Urinary bladder (tissue), 4 donors: Measurements from ENCODE around the gene TUT1. TPM values are rescaled to one million over a fixed set of nuclear protein-coding genes. Genes with fewer than 3 reads are reported as not detected.

Source experiments
- DNase-seq: peaks from one replicate; pipeline ENCODE4 v3.0.0-alpha.2; 2015; ENCODE audit errors: extremely low spot score
- H3K27ac ChIP-seq: one replicate; pipeline ENCODE4 v1.5.1; 2013; ENCODE audit warnings: low read depth, mild to moderate bottlenecking, moderate library complexity
- H3K36me3 ChIP-seq: one replicate; pipeline ENCODE4 v1.6.1; 2013; ENCODE audit warnings: mild to moderate bottlenecking, moderate library complexity; ENCODE audit not compliant: insufficient read depth
- H3K4me1 ChIP-seq: one replicate; pipeline ENCODE4 v1.6.1; 2013; ENCODE audit warnings: mild to moderate bottlenecking, moderate library complexity; ENCODE audit not compliant: insufficient read depth
- H3K4me3 ChIP-seq: one replicate; pipeline ENCODE4 v1.5.1; 2013; ENCODE audit warnings: low read depth, low read length
- WGBS: extraction: QIAGEN DNeasy Blood & Tissue Kit; methylation state at CpG from one replicate; pipeline ENCODE4 v1.1.7; 2013; 5-methylcytosine and 5-hydroxymethylcytosine counted together
- polyA plus RNA-seq: library from polyadenylated mRNA; stranded (reverse); fragments of 200-250 nt; gene quantifications from one replicate; pipeline ENCODE4 v1.2.3, GENCODE V29; 2013
- total RNA-seq: library from RNA; depleted of rRNA; stranded (reverse); fragments of >200 nt; gene quantifications from one replicate; pipeline ENCODE4 v1.2.3, GENCODE V29; 2014
- donor health status: healthy with polysubstance abuse.
- donor health status: healthy.

Gene TUT1
- total and polyA plus RNA-seq, 2 donors = 5.1 to 14.3 TPM

GRCh38 chr11:62611705-62612365, 20.5 kb upstream of the TUT1 start:
- WGBS = under 1% methylated on average over 34 of the region's 34 CpGs
- Histone ChIP-seq H3K4me1 (no peaks in the 10 kb centered on the region), H3K4me3 (peak overlapping the region; percentile 69), H3K27ac (peak overlapping the region; percentile 91), H3K36me3 (no peaks in the 10 kb centered on the region)
- DNase-seq = no peak

- no peaks in the 10 kb centered on the region for H3K36me3 ChIP-seq
- 69% methylated on average over 28 of the region's 28 CpGs for WGBS
- DNase-seq = no peak
- H3K4me1 ChIP-seq = no peaks in the 10 kb centered on the region
- H3K27ac ChIP-seq = no peak overlapping the region
- peak overlapping the region; percentile 69 for H3K4me3 ChIP-seq
Measured at GRCh38 chr11:62610814-62611704, 19.7 kb upstream of the TUT1 start.

GRCh38 chr11:62610403-62610802, 19.1 kb upstream of the TUT1 start:
- Histone ChIP-seq H3K4me1 (no peaks in the 10 kb centered on the region), H3K4me3 (no peak overlapping the region), H3K27ac (no peak overlapping the region), H3K36me3 (no peaks in the 10 kb centered on the region)
- WGBS = 92% methylated on average over 6 of the region's 6 CpGs
- DNase-seq = no peak

- no peaks in the 10 kb centered on the region for H3K4me1 ChIP-seq
- H3K4me3 ChIP-seq = no peak overlapping the region
- DNase-seq = no peak
- peaks cover 2% of the 10 kb centered on the region for H3K36me3 ChIP-seq
- WGBS = 93% methylated on average over 12 of the region's 12 CpGs
- H3K27ac ChIP-seq = no peak overlapping the region
Measured at GRCh38 chr11:62608776-62609175, 17.5 kb upstream of the TUT1 start.

- no peak overlapping the region for H3K4me3 ChIP-seq
- WGBS = 79% methylated on average over 4 of the region's 4 CpGs
- no peak overlapping the region for H3K27ac ChIP-seq
- peaks cover 2% of the 10 kb centered on the region for H3K36me3 ChIP-seq
- H3K4me1 ChIP-seq = no peaks in the 10 kb centered on the region
- no peak for DNase-seq
Measured at GRCh38 chr11:62607714-62608113, 16.4 kb upstream of the TUT1 start.

GRCh38 chr11:62605902-62606301, 14.6 kb upstream of the TUT1 start:
- DNase-seq = no peak
- no peak overlapping the region for H3K4me3 ChIP-seq
- peaks cover 2% of the 10 kb centered on the region for H3K36me3 ChIP-seq
- WGBS = 93% methylated on average over 15 of the region's 15 CpGs
- H3K4me1 ChIP-seq = no peaks in the 10 kb centered on the region
- no peak overlapping the region for H3K27ac ChIP-seq

- 87% methylated on average over 6 of the region's 6 CpGs for WGBS
- Histone ChIP-seq H3K4me1 (no peaks in the 10 kb centered on the region), H3K36me3 (peaks cover 2% of the 10 kb centered on the region), H3K27ac (no peak overlapping the region), H3K4me3 (no peak overlapping the region)
- DNase-seq = no peak
Measured at GRCh38 chr11:62605467-62605866, 14.1 kb upstream of the TUT1 start.

GRCh38 chr11:62604460-62605120, 13.3 kb upstream of the TUT1 start:
- Histone ChIP-seq H3K36me3 (peaks cover 2% of the 10 kb centered on the region), H3K4me3 (no peak overlapping the region), H3K4me1 (no peaks in the 10 kb centered on the region), H3K27ac (no peak overlapping the region)
- DNase-seq = no peak
- WGBS = 85% methylated on average over 13 of the region's 13 CpGs

- Histone ChIP-seq H3K36me3 (peaks cover 2% of the 10 kb centered on the region), H3K27ac (no peak overlapping the region), H3K4me3 (no peak overlapping the region), H3K4me1 (no peaks in the 10 kb centered on the region)
- WGBS = 91% methylated on average over 8 of the region's 8 CpGs
- DNase-seq = no peak
Measured at GRCh38 chr11:62603776-62604299, 12.5 kb upstream of the TUT1 start.

- H3K4me3 ChIP-seq = peak overlapping the region; percentile 89
- H3K36me3 ChIP-seq = peaks cover 2% of the 10 kb centered on the region
- H3K4me1 ChIP-seq = no peaks in the 10 kb centered on the region
- no peak overlapping the region for H3K27ac ChIP-seq
- DNase-seq = no peak
- 50% methylated on average over 13 of the region's 13 CpGs for WGBS
Measured at GRCh38 chr11:62603072-62603408, 11.7 kb upstream of the TUT1 start.

- WGBS = 7% methylated on average over 96 of the region's 96 CpGs
Measured at GRCh38 chr11:62602141-62603071, 11.1 kb upstream of the TUT1 start.

GRCh38 chr11:62601372-62602140, 10.2 kb upstream of the TUT1 start, which contains the start of gene MTA2:
Gene MTA2 (minus strand): TSS chr11:62601865. CDS start chr11:62601450, 415 bp downstream.
- peak; percentile 96 for DNase-seq
- Histone ChIP-seq H3K27ac (peak within 1 kb of the TSS; percentile 96), H3K4me3 (peak within 1 kb of the TSS; percentile 89), H3K36me3 (peaks cover 2% of the 10 kb centered on the region), H3K4me1 (no peaks in the 10 kb centered on the region)
- WGBS = under 1% methylated on average over 83 of the region's 83 CpGs

More at GRCh38 chr11:62602141-62603071, 11.1 kb upstream of the TUT1 start:
- no peak for DNase-seq
- H3K4me3 ChIP-seq = peak overlapping the region; percentile 89
- H3K27ac ChIP-seq = peak overlapping the region; percentile 54
- peaks cover 2% of the 10 kb centered on the region for H3K36me3 ChIP-seq
- H3K4me1 ChIP-seq = no peaks in the 10 kb centered on the region
